DMS 273 treated with DMSO at 0.1 percent for 48 hours (cell line): Measurements from ENCODE around the gene GFPT1.
"Not testable (repeated sequence)": the region's sequence is repeated elsewhere in the genome, so short reads cannot be mapped to it uniquely, and the experiment has no call there.

ENCODE experiments used
- DNase-seq: peaks from one replicate; lab custom pipeline; 2025; lab: John Stamatoyannopoulos, UW

The GFPT1 gene

DNA sequence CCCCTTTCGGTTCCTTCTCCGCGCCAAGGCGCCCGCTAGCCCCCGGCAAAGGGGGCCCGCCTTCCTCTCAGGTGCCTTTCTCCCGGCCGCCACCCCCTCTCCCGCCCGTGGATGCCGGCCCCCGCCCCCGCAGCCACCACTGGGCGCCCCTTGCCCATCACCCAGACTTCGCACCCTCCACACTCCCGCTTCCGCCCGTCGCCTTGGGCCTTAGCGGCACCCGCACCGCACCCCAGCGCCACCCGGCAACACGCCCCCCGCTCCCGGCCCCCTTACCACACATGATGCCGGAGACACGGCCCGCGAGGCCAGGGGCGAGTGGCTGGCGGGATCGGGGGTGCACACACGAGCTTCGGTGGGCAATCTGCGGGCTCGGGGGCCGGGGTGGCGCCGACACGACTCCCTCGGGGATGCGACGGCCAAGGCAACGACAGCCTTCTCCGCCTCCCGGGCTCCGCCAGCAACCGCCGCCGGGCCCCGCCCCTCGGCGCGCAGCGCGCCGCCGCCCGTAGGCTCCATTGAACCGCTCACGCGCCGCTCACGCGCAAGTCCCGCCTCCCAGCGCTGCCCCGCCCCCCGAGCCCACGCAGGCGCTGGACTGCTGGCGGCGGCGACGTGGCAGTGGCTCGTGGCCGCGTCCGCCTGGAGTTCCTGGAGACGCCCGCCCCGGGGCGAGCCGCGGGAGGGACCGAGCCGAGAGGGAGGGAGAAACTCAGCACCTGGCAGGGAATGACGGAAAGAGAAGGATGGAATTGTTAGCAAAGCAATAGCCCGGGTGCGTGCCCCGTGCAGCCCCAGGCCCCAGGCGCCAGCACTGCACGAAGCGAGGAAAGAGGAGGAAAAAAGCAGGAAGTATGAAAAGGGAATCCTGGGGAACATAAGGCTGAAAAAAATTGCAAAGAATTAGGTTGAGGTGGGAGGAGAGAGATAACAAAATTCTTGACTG, at the start of gene GFPT1:
Gene GFPT1 (minus strand): TSS at position 439 of the 946 bp plus-strand sequence. CDS start 156 bp downstream, at position 283.
- peak; percentile 75 for DNase-seq

DNA sequence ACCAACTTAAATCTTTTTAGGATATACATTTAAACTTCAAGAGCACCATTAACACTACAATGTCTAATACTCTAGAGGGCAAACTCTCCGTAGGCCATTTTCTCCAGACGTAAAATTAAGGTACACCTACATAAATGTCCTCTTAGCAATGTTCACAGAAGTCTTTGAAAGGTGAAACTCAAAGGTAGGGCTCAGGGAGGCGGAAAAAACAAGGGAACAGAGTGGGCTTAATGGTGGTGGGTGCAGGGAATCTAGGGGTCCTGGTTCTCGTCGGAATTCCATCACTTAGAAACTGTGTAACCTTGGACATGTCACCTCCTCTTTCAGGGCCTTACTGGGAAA, 49.5 kb upstream of the GFPT1 start:
- no peak for DNase-seq

- DNase-seq = no peak
These were observed 47.7 kb upstream of the GFPT1 start for GRCh38 chr2:69434753-69435152.

DNA sequence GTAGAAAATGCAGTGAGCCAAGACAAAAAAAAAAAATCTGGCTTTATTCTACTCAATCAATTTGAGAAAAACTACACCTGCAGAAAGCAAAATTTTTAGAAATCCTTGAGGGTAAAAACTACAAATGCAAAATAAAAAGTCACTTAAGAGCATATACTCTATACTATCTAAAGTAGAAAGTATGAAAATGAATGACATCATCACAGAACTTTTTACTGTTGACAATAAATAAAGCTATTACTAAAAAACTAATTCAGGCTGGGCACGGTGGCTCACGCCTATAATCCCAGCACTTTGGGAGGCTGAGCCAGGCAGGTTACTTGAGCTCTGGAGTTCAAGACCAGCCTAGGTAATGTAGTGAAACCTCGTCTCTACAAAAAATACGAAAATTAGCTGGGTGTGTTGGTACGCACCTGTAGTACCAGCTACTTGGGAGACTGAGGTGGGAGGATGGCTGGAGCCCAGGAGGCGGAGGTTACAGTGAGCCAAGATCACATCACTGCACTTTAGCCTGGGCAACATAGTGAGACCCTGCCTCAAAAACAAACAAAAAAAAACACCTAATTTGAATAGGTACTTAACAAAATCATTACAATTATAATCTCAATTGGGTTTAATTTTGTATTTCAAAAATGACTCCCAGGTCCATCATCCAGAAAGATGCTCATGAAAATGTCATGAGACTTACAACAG, 42.6 kb upstream of the GFPT1 start:
- DNase-seq = no peak

- no peak for DNase-seq
These were observed 42.0 kb upstream of the GFPT1 start for GRCh38 chr2:69428981-69429380.

GRCh38 chr2:69424419-69424818, 37.4 kb upstream of the GFPT1 start:
- no peak for DNase-seq

DNA sequence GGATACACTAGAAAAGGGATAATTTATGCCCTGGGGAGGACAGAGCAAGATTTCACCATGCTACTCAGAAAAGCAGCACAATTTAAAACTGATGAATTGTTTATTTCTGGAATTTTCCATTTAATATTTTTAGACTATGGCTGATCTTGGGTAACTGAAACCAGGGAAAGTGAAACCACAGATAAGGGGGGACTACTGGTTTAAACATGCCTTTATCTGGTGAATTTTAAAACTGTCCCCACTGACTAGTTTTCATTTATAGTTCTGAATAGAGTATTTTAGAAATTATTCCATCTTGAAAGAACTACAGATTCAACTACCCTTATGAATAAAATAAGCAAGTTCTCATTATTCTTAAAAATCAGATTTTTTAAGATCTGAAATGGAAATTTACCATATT, 35.2 kb upstream of the GFPT1 start:
- DNase-seq = no peak

DNA sequence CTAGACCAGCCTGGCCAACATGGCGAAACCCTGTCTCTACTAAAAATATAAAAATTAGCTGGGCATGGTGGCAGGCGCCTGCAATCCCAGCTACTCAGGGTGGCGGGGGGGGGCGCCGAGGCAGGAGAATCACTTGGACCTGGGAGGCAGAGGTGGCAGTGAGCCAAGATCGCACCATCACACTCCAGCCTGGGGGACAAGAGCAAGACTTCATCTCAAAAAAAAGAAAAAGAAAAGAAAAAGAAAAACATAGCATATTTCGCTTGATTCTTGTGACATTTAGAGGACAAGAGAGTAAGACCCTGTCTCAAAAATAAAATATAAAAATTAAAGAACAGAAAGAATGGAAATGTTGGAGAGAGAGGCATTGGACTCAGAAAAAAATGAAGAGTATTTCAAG, 32.1 kb upstream of the GFPT1 start:
- not testable (repeated sequence) for DNase-seq

- no peak for DNase-seq
These were observed 29.1 kb upstream of the GFPT1 start for GRCh38 chr2:69416147-69416546.

GRCh38 chr2:69411120-69411519, 24.1 kb upstream of the GFPT1 start:
- DNase-seq = no peak

DNA sequence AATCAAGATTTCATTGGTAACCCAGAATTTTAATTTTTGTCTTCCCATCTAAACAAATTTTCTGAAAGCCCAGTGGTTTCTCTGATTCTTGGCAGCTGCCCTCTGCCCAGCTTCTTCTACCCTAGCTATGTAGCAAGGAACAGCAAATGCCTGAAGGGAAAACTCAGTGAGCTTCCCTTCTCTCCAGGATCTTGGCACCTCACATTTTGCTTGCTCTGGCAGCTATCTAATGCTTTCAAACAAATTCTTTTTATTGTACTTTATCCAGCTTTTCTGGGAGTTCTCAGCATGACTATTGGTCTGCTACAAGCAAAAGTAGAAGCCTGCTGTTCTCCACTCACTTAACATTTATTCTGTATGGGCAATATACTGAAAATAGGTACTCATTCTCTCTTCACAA, 18.3 kb upstream of the GFPT1 start:
- no peak for DNase-seq

GRCh38 chr2:69400121-69400520, 13.1 kb upstream of the GFPT1 start:
- DNase-seq = no peak

GRCh38 chr2:69397234-69397633, 10.2 kb upstream of the GFPT1 start:
- no peak for DNase-seq

DNA sequence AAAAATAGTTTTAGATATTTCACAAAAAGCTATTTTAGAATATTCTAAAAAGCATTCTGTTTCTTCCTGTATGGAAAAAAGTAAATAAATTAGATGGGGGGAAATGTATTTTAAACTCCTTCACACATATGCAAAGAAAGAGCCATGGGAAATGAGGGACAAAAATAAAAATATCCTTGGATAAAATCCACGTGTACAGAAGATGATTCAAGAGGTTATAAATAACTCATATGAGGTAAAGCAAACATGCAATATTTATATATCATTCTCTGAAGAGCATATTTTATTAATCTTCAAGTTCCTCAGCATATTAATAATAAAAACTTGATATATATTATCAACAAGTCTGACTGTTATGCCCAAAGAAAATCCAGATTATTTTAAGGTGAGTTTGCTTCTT, 8.8 kb upstream of the GFPT1 start:
- no peak for DNase-seq

- no peak for DNase-seq
These were observed 6.9 kb upstream of the GFPT1 start for GRCh38 chr2:69393963-69394362.

DNA sequence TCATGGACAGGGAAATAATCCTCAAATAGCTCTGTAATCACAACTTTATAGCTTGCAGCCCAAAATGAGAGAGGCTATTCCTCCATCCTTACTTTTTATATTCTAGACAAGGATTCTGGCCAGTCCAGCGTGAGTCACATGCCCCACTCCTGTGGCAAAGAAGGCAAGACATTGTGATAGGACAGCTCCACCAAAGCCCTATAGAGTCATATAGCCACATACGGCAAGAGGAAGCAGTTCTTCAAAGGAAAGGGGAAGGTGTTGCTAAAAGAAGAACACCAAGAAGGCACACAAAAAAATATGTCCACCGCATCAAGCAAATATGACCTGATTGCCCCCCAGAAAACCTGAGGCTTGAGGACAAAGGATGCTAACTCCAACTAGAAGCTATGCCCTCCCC, 3.4 kb upstream of the GFPT1 start:
- no peak for DNase-seq

- no peak for DNase-seq
These were observed 3.0 kb upstream of the GFPT1 start for GRCh38 chr2:69390001-69390400.

- DNase-seq = no peak
These were observed 2.2 kb upstream of the GFPT1 start for GRCh38 chr2:69389271-69389670.

- DNase-seq = no peak
These were observed 899 bp upstream of the GFPT1 start for GRCh38 chr2:69387770-69388481.

GRCh38 chr2:69386360-69386759, 667 bp downstream of the GFPT1 start:
- DNase-seq = no peak

- no peak for DNase-seq
These were observed 1.4 kb downstream of the GFPT1 start for GRCh38 chr2:69385443-69386151.

DNA sequence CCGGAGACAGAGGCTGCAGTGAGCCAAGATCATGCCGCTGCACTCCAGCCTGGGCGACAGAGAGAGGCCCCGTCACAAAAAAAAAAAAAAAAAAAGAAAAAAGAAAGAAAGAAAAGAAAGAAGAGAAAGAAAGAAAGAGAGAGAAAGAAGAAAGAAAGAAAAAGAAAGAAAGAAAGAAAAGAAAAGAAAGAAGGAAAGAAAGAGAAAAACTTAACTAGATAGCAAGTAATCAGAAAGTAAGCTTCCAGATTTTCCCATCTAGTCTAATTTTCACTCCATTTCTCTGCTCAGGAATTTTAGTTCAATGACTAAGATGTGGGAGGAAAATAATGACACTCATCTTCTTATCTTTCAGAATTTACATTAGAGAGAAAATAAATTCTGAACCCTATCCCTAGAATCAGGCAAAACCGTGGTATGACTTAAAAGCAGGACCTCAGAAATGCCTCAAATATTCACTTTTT, 2.4 kb downstream of the GFPT1 start:
- DNase-seq = no peak
